ENCODE measurements around the gene EPB41L3.
A peak's percentile ranks its signal among the peaks of the same experiment; 100 is the strongest.
"Not testable (repeated sequence)": the region's sequence is repeated elsewhere in the genome, so short reads cannot be mapped to it uniquely, and the experiment has no call there.

The EPB41L3 gene

DNA sequence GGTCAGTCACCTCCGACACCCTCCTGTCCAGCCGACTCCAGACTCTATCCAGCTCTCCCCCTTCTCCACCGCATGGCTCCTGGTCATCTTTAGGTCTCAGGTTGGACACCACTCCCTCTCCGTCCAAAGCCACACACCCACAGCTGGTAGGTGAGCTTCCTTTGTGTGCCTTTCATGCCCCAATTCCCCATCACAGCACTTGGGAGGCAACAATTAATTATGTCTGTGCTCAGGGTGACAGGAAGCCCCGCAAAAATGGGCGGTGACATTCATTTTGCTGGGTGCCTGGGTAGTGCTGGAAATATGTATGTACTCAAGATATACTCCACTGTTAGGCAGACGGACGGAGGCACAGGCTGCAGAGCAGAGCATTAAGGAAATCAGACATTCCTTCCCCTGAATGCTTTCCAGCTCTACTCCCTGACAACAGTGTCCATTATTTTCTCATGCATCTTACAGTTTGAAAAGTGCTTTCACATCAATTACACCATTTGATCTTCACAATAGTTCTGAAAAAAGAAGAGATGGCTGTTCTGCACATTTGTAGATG is 13.1 kb downstream of the EPB41L3 start:
- DNase-seq = no peak

DNA sequence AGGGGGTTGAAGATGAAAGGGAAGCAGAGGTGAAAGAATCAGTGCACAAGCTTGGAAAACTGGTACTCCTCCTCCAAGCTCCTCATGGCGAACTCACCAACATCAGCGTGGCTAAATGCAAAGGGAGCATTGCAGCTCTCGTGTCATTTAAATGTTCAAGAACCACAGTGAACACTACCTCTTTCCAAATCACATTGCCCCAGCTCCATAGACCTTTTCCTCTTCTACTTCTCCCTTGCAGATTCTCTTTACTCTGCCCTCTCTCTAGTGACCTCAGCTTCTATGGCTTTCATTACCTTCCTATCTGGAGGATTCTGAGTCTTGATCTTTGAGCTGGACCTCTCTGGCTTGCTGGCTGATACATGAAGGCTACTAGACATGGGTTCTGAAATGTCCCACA is 14.3 kb downstream of the EPB41L3 start:
- no peak for DNase-seq

DNA sequence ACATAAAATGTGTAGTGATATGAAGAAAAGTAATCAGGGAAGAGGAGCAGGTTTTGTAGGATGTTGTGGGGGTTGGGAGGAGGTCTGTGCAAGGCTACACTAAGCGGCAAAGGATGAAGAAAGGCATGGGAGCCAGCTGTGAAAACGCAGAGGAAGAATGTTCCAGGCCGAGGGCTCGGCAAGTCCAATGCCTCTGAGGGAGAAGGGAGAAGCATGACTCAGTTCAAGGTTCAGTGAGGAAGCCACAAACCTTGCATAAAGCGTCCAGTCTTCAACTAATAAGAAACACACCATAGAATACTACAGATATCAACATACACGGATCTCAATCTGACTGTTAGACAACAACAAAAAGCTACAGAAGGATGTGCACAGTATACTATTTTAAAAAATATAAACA is 16.2 kb downstream of the EPB41L3 start:
- no peak for DNase-seq

DNA sequence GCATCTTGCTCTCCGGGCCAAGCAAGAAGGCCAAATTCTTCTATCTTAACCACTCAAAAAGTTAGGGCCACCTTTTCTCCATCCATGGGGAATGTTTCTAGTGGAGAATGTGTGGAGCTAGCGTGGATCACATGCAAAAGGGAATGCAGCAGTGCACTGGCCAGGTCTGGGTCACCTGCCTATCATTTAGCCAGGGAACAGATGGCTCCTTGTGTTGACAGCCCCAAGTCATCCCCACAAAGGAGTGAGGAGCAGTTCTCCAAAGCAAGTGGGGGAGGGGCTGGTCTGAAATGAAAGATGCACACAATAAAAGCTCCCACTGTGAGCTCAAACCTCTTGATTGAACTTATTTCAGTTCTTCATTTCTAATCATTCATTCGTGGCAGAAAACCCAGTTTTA is 19.1 kb downstream of the EPB41L3 start:
- DNase-seq = peak in 1 of 14 donors; percentile 64

DNA sequence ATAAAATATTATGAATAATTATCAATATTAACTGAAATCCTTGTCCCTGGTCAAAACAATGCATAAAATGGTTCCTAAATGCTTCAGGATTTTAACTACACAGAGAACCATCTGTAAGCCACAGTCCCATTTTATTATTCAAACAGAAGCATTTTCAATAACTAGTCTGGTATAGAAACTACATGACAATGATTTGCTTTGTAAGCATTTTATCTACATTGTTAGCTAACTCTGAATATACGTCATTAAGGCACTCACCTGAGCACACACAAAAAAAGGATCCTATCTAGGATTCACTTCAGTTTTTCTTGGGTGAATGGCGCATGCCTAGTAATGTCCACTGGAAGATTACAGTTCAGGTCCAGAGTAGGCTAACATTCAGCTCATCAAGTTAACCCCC is 22.8 kb downstream of the EPB41L3 start:
- DNase-seq = no peak

DNA sequence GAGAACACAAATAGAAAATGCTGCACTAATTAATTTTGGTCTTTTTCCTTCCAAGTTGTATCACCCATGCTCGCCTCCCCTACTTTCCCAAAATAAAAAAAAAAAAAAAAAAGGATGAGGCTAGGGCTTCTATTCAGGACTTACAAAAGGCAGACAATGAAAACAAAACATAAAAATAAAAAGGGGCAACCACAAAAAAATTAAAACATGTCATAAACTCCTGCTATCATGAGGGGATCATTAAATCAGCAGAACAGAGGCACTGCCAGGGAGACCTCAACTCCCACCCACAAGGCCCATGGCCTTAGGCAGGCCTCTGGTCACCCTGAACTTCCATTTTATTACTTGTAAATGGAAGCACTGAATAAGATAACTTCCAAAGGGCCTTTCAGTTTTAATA is 23.3 kb downstream of the EPB41L3 start:
- DNase-seq = no peak

GRCh38 chr18:5519448-5520298 is 24.1 kb downstream of the EPB41L3 start:
- DNase-seq = peak in 1 of 14 donors; percentile 72

GRCh38 chr18:5518899-5519371 is 24.9 kb downstream of the EPB41L3 start:
- DNase-seq = peak in 1 of 14 donors; percentile 72

DNA sequence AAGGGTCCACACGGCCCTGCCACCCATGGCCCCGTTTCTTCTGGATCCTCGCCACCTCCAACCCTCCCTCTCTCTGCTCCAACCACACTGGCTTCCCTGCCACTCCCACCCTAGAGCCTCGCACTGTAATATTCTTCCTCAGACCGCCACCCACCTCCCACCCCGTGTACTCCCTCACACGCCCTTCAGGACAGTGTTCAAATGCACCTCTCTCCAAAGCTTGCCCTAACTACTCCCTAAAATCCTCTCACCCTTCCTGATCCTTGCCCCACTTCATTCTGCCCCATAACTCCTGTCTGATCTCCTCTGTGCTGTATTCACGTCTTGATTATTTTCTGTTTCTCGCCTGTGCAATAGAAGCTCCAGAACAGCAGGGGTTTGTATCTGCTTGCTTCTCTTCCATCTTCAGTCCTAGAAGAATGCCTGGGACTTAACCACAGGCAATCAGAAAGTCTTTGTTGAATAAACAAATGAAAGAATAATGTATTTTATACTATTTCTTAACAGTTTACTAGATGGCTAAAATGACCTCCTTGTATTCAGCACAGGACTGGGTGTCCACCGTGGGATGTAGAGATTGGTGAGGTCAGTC is 25.5 kb downstream of the EPB41L3 start:
- DNase-seq = no peak

DNA sequence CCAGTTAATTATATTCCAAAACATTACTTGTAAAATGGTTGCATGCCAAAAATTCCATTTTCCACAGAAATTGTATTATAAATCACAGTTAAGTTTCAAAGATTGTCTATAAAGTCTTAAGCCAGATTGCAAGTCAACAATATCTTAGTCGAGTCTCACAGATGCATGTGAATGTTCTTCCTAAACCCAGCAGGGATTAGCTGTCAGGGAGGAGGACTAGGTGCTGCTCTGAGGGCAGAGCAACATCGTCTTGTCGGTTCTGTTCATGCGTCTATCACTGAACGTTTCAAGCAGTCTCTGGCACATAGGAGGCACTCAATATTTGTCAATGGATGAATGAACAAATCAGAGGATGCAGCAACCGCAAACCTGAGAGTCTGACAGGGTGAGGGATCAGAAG is 27.0 kb downstream of the EPB41L3 start:
- DNase-seq = peak in 1 of 14 donors; percentile 33

DNA sequence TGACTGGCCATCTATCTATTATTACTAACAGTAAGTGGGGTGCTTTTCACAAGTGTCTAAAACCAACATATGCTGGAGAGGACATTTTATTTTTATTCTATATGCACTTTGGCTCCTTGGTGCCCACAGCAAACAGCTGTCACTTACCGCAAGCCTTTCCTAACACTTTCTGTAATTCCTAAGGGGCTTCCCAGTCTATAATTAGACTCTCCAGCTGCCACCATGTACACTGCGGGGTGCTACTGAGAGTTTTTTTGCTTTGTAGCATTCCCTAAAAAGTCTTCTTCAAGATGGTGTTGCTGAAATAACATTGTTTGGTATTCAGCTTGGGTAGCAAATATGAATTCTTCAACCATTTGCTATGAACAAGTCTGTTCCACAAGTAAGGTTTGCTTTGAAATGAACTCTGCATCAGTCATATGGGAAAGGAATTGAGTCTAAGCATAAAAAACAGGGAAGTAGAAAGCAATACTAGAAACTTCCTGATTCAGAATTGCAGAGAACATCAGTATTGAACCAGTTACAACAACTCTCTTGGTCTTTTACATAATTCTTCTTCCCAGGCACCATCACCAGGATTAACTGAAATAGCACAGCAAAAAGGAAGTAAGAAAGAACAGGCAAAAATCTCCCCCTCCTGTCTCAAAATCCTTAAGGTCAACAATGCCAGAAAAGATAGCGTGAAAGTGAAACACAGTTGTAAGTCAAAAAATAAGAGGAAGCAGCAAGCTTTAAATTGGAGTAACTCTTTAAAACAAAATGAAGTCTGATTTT is 28.6 kb downstream of the EPB41L3 start:
- DNase-seq = peak in 1 of 14 donors; percentile 51

GRCh38 chr18:5513947-5514346 is 29.9 kb downstream of the EPB41L3 start:
- no peak for DNase-seq

DNA sequence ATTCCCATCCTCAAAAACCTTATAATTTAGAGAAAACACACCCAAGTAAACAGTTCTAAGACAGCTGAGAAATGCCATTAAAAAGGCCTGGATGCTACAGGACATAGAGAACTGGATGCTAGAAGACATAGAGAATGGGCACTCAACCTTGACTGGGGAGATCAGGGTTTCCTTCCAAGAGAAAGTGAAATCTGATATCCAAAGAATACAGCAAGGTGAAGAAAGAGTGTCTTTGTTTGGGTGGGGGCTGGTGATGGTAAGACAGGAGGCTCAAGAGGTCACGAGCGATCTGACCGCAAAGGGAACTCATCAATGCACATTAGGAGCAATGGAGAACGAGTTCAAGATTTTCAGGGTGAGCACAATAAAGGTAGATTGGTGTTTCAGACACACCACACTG is 31.6 kb downstream of the EPB41L3 start:
- DNase-seq = no peak

GRCh38 chr18:5511541-5511940 is 32.3 kb downstream of the EPB41L3 start:
- not testable (repeated sequence) for DNase-seq

GRCh38 chr18:5510135-5510846 is 33.5 kb downstream of the EPB41L3 start:
- no peak for DNase-seq

DNA sequence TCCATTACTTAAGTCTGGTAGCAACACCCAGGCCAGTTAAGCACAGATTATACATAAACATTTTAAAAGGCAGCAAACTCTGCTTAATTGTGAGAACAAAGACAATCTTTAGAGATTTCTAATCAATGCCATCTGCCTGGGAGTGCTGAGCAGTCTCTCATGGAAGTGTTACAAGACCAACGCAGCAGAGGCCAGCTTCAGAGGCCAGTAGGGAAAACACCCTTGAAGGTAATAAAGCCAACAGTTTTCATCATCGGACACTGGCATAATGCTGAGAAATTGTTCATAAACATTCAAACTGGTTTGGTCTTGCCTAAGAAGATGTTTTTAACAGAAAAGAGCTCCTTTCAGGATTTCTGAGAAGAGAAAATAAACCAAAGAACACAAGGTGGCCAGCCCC is 35.0 kb downstream of the EPB41L3 start:
- DNase-seq = no peak

DNA sequence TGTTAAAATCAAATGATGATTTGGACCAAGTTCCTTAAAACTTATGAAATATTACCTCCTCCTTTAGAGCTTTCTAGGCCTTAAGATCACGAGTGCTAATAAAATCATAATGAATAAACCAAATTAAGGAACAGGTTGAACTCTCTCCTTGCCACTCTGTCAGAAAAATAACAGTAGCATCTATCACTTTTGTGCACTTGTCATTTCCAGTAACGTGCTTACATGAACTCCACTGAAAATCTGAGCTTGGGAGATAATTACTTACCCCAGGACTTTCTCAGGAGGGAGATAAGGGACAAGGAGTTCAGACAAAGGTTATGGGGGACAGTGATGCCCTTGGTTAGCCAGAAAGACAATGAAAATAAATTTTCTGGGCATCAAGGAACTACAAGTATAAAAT is 36.0 kb downstream of the EPB41L3 start:
- DNase-seq = no peak

GRCh38 chr18:5506174-5506573 is 37.6 kb downstream of the EPB41L3 start:
- DNase-seq = no peak

DNA sequence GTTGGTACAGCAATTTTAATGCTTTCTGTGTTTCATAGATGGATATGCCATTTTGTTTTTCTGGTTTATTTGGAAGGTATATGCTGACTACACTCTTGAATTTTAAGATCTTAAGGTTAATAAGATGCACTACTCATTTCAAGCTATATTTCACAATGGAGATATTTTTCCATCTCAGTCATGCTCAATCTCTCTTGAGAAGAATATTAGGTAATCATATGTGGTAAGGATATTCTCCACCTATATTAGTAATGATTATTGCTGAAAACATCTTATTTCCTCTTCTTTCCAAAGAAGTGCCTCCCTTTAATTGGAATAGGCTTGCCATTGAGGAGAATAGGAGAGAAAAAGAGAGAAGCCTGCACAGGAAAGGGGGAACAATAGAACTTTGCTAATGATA is 40.1 kb downstream of the EPB41L3 start:
- DNase-seq = no peak

DNA sequence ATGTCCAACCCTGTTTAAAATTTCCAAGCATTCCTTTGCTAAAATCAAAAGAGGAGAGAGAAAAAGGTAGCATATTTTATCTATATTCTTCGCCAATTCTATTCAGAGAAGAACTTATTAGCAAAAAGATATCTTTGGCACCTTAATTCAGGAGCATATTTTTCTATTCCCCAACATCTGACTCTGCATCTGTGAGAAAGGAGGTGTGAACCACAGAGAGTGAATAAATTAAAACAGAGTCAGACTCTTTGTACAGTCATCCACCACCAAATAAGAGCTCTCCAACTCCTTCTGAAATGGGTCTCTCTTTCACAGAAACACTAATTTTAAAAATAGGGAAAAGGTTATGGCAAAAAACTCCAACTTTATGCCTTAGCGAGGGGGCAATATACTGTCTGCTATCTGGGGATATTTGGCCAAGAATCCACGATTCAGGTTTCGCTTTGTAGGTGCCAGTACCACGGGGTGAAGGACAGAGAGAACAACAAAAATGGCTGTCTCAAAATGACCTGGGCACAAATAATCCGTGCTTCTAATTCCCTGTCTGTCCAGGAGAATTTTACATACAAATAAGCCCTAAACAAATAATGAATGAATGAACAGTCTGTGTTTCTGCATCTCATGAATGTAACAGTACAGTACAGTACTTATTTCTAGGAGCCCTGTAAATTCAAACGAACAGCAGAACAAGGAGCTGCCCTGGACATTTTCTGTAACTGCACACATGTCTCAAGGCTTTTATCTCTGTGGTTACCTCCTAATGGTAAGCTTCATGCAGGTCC is 43.4 kb downstream of the EPB41L3 start:
- DNase-seq = peak in 1 of 14 donors; percentile 47

GRCh38 chr18:5498452-5498851 is 45.3 kb downstream of the EPB41L3 start:
- DNase-seq = no peak
